ENCODE data around the gene TSPAN15. TPM values are rescaled to one million over a fixed set of nuclear protein-coding genes. Genes with fewer than 3 reads are reported as not detected.

TSPAN15 gene
- total and polyA plus RNA-seq, 2 experiments from 2014 or later, result 6.6 to 10.1 TPM

DNA sequence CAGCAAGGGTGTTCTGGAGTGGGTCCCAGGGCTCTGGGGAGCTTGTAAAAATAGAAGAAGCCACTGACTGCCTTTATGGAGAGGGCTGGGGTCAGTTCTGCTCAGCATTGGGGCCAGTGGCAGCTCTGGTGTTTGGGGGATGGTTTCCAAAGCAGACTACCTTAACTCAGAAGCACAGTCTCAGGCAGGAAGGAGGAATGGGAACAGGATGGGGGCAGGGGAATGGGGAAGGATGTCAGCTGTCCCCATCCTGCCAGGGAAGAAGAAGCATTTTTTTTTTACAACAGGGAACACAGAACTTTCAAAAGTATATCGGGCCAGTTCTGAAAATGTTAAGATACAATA is 28.8 kb downstream of the TSPAN15 start (continued):
- TF ChIP-seq, protein P1, sequence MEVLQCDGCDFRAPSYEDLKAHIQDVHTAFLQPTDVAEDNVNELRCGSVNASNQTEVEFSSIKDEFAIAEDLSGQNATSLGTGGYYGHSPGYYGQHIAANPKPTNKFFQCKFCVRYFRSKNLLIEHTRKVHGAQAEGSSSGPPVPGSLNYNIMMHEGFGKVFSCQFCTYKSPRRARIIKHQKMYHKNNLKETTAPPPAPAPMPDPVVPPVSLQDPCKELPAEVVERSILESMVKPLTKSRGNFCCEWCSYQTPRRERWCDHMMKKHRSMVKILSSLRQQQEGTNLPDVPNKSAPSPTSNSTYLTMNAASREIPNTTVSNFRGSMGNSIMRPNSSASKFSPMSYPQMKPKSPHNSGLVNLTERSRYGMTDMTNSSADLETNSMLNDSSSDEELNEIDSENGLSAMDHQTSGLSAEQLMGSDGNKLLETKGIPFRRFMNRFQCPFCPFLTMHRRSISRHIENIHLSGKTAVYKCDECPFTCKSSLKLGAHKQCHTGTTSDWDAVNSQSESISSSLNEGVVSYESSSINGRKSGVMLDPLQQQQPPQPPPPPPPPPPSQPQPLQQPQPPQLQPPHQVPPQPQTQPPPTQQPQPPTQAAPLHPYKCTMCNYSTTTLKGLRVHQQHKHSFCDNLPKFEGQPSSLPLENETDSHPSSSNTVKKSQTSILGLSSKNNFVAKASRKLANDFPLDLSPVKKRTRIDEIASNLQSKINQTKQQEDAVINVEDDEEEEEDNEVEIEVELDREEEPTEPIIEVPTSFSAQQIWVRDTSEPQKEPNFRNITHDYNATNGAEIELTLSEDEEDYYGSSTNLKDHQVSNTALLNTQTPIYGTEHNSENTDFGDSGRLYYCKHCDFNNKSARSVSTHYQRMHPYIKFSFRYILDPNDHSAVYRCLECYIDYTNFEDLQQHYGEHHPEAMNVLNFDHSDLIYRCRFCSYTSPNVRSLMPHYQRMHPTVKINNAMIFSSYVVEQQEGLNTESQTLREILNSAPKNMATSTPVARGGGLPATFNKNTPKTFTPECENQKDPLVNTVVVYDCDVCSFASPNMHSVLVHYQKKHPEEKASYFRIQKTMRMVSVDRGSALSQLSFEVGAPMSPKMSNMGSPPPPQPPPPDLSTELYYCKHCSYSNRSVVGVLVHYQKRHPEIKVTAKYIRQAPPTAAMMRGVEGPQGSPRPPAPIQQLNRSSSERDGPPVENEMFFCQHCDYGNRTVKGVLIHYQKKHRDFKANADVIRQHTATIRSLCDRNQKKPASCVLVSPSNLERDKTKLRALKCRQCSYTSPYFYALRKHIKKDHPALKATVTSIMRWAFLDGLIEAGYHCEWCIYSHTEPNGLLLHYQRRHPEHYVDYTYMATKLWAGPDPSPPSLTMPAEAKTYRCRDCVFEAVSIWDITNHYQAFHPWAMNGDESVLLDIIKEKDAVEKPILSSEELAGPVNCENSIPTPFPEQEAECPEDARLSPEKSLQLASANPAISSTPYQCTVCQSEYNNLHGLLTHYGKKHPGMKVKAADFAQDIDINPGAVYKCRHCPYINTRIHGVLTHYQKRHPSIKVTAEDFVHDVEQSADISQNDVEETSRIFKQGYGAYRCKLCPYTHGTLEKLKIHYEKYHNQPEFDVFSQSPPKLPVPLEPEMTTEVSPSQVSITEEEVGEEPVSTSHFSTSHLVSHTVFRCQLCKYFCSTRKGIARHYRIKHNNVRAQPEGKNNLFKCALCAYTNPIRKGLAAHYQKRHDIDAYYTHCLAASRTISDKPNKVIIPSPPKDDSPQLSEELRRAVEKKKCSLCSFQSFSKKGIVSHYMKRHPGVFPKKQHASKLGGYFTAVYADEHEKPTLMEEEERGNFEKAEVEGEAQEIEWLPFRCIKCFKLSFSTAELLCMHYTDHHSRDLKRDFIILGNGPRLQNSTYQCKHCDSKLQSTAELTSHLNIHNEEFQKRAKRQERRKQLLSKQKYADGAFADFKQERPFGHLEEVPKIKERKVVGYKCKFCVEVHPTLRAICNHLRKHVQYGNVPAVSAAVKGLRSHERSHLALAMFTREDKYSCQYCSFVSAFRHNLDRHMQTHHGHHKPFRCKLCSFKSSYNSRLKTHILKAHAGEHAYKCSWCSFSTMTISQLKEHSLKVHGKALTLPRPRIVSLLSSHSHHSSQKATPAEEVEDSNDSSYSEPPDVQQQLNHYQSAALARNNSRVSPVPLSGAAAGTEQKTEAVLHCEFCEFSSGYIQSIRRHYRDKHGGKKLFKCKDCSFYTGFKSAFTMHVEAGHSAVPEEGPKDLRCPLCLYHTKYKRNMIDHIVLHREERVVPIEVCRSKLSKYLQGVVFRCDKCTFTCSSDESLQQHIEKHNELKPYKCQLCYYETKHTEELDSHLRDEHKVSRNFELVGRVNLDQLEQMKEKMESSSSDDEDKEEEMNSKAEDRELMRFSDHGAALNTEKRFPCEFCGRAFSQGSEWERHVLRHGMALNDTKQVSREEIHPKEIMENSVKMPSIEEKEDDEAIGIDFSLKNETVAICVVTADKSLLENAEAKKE (CRISPR knock-in tag; IDR thresholded peaks at IDR 0.05), result no peak
- no peak for TF ChIP-seq ZNF331 (CRISPR knock-in tag; IDR thresholded peaks at IDR 0.05; ENCODE audit: low read depth)
- TF ChIP-seq, protein P2, sequence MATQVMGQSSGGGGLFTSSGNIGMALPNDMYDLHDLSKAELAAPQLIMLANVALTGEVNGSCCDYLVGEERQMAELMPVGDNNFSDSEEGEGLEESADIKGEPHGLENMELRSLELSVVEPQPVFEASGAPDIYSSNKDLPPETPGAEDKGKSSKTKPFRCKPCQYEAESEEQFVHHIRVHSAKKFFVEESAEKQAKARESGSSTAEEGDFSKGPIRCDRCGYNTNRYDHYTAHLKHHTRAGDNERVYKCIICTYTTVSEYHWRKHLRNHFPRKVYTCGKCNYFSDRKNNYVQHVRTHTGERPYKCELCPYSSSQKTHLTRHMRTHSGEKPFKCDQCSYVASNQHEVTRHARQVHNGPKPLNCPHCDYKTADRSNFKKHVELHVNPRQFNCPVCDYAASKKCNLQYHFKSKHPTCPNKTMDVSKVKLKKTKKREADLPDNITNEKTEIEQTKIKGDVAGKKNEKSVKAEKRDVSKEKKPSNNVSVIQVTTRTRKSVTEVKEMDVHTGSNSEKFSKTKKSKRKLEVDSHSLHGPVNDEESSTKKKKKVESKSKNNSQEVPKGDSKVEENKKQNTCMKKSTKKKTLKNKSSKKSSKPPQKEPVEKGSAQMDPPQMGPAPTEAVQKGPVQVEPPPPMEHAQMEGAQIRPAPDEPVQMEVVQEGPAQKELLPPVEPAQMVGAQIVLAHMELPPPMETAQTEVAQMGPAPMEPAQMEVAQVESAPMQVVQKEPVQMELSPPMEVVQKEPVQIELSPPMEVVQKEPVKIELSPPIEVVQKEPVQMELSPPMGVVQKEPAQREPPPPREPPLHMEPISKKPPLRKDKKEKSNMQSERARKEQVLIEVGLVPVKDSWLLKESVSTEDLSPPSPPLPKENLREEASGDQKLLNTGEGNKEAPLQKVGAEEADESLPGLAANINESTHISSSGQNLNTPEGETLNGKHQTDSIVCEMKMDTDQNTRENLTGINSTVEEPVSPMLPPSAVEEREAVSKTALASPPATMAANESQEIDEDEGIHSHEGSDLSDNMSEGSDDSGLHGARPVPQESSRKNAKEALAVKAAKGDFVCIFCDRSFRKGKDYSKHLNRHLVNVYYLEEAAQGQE (IDR thresholded peaks at IDR 0.05; ENCODE audit: unreplicated experiment), result no peak
- TF ChIP-seq JUNB (IDR thresholded peaks at IDR 0.05; ENCODE audit: unreplicated experiment), result no peak

DNA sequence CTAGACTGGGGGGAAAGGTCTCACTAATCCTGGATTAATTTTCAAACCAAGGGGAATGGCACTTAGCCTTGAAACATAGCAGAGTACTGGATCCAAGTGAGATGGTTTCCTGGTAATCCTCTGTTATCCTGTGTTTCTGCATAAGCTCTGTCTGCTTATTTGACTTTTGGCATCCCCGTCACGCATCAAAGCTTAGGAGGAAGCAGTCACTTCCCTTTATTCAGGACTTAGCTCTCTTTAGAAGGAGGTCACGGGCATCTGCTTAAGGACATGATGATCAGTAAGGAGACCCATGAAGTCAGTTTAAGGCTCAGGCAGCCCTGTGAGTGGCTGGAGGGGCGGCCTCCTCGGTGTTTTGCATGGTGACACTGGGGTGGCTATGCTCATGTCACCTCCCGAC is 30.0 kb downstream of the TSPAN15 start:
- no peak for DNase-seq (ENCODE audit: low spot score)
- Mint-ChIP-seq H3K9me3 (no peaks in the 10 kb centered on the region), H3K36me3 (ENCODE audit: low read depth) (no peaks in the 10 kb centered on the region), H3K27ac (peak overlapping the region; percentile 14; the same call in 1 of the 2 replicates), H3K27me3 (ENCODE audit: insufficient read depth, low read depth, poor library complexity) (peaks cover 8% of the 10 kb centered on the region), H3K4me1 (peaks cover 24% of the 10 kb centered on the region), H3K4me3 (no peak overlapping the region)
- Histone ChIP-seq H3K9me2 (ENCODE audit: insufficient read depth) (no peaks in the 10 kb centered on the region), H3K36me3 (ENCODE audit: insufficient read depth) (no peaks in the 10 kb centered on the region), H2AFZ (no peak overlapping the region), H3K27me3 (ENCODE audit: insufficient read depth) (no peaks in the 10 kb centered on the region), H3K4me1 (ENCODE audit: insufficient read depth) (peaks cover 4% of the 10 kb centered on the region; the same call in 1 of the 2 replicates), H3K27ac (ENCODE audit: low read depth) (no peak overlapping the region), H4K20me1 (replicated peaks; ENCODE audit: insufficient read depth) (no peaks in the 10 kb centered on the region), H3F3A (replicated peaks; ENCODE audit: low read depth) (no peaks in the 10 kb centered on the region), H3K4me3 (no peak overlapping the region), H3K4me2 (no peak overlapping the region), H3K79me2 (replicated peaks; ENCODE audit: insufficient read depth) (no peaks in the 10 kb centered on the region)
- ATAC-seq, result no peak
- TF ChIP-seq EZH2 (IDR thresholded peaks at IDR 0.05; ENCODE audit: low read depth, unreplicated experiment) (no peak), JUNB (IDR thresholded peaks at IDR 0.05; ENCODE audit: unreplicated experiment) (no peak), EZH2phosphoT487 (IDR thresholded peaks at IDR 0.05; ENCODE audit: unreplicated experiment) (no peak), NANOG (IDR thresholded peaks at IDR 0.05; ENCODE audit: borderline replicate concordance) (no peak), POLR2AphosphoS5 (IDR thresholded peaks at IDR 0.05; ENCODE audit: low read depth) (no peak), CREB1 (CRISPR knock-in tag; IDR thresholded peaks at IDR 0.05; ENCODE audit: low read depth) (no peak)
- TF ChIP-seq, protein P3, sequence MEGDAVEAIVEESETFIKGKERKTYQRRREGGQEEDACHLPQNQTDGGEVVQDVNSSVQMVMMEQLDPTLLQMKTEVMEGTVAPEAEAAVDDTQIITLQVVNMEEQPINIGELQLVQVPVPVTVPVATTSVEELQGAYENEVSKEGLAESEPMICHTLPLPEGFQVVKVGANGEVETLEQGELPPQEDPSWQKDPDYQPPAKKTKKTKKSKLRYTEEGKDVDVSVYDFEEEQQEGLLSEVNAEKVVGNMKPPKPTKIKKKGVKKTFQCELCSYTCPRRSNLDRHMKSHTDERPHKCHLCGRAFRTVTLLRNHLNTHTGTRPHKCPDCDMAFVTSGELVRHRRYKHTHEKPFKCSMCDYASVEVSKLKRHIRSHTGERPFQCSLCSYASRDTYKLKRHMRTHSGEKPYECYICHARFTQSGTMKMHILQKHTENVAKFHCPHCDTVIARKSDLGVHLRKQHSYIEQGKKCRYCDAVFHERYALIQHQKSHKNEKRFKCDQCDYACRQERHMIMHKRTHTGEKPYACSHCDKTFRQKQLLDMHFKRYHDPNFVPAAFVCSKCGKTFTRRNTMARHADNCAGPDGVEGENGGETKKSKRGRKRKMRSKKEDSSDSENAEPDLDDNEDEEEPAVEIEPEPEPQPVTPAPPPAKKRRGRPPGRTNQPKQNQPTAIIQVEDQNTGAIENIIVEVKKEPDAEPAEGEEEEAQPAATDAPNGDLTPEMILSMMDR (conservative IDR thresholded peaks at IDR 0.05; ENCODE audit: low read depth in 2 of 2), result no peak
- TF ChIP-seq, protein P4, sequence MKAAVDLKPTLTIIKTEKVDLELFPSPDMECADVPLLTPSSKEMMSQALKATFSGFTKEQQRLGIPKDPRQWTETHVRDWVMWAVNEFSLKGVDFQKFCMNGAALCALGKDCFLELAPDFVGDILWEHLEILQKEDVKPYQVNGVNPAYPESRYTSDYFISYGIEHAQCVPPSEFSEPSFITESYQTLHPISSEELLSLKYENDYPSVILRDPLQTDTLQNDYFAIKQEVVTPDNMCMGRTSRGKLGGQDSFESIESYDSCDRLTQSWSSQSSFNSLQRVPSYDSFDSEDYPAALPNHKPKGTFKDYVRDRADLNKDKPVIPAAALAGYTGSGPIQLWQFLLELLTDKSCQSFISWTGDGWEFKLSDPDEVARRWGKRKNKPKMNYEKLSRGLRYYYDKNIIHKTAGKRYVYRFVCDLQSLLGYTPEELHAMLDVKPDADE (IDR thresholded peaks at IDR 0.05), result no peak

All from GM23338 (cell line).